ENCODE results near the gene FAM83C. TPM values are rescaled to one million over a fixed set of nuclear protein-coding genes. Genes with fewer than 3 reads are reported as not detected.

FAM83C gene
- polyA plus RNA-seq, 2 of the 4 experiments (the other 2 are of a cell fraction): not detected

GRCh38 chr20:35260426-35260825 lies 31.8 kb downstream of the FAM83C start:
- Histone ChIP-seq H3K27ac (peak overlapping the region; percentile 93 to 97), H3K4me1 (peaks cover 77% of the 10 kb centered on the region), H3K9me3 (no peaks in the 10 kb centered on the region), H3K4me2 (peak overlapping the region; percentile 67; the same call in 2 of the 3 replicates), H3K4me3 (no peak overlapping the region)
- ChIA-PET POLR2A (no interaction called here), CTCF (interaction anchor here (0.9 to 3.7 kb wide), 7 partner anchors 9 to 386 kb away, joined by 3 to 26 read pairs (median 4); partner anchors contain the start of genes EDEM2 and TRPC4AP)
- 100% methylated on average over 5 of the region's 6 CpGs for WGBS (ENCODE audit: missing lambda C conversion rate)
- no peak for TF ChIP-seq ESRRA (IDR thresholded peaks at IDR 0.05; ENCODE audit: borderline replicate concordance, low read length)
- no peak for TF ChIP-seq HMGXB4 (CRISPR knock-in tag; IDR thresholded peaks at IDR 0.05; ENCODE audit: borderline replicate concordance)
- TF ChIP-seq HOXB5 (CRISPR knock-in tag; IDR thresholded peaks at IDR 0.05): no peak
- TF ChIP-seq SREBF2 (IDR thresholded peaks at IDR 0.05): no peak
- TF ChIP-seq ELK1 (IDR thresholded peaks at IDR 0.05; ENCODE audit: low read depth, low read length): no peak
- no peak for TF ChIP-seq CTCF (IDR thresholded peaks at IDR 0.05)
- TF ChIP-seq POLR2AphosphoS2 (conservative IDR thresholded peaks at IDR 0.05; ENCODE audit: low read length): no peak
- TF ChIP-seq RCOR1 (IDR thresholded peaks at IDR 0.05; ENCODE audit: low read depth, low read length): no peak
- TF ChIP-seq PBX3 (IDR thresholded peaks at IDR 0.05): no peak
- TF ChIP-seq KDM1A (IDR thresholded peaks at IDR 0.05; ENCODE audit: low read depth): no peak
- no peak for TF ChIP-seq HEYL (CRISPR knock-in tag; IDR thresholded peaks at IDR 0.05)
- no peak for TF ChIP-seq RAD21 (conservative IDR thresholded peaks at IDR 0.05 in 1 of 2, IDR thresholded peaks at IDR 0.05 in 1 of 2)
- TF ChIP-seq CHD2 (IDR thresholded peaks at IDR 0.05; ENCODE audit: low read length, partially characterized antibody): no peak
- TF ChIP-seq HOXB13 (CRISPR knock-in tag; IDR thresholded peaks at IDR 0.05; ENCODE audit: low read depth): no peak
- TF ChIP-seq MAZ (IDR thresholded peaks at IDR 0.05; ENCODE audit: borderline replicate concordance, low read depth, low read length): no peak
- no peak for TF ChIP-seq HDAC2 (IDR thresholded peaks at IDR 0.05)
- no peak for TF ChIP-seq FOSB (CRISPR knock-in tag; IDR thresholded peaks at IDR 0.05)
- TF ChIP-seq MYC (IDR thresholded peaks at IDR 0.05; ENCODE audit: borderline replicate concordance, low read length): no peak
- ATAC-seq: no peak
- no peak for DNase-seq (ENCODE audit: low read depth in 1 of 2, low spot score in 1 of 2)
- FAIRE-seq: no peak

- peak; percentile 56 for FAIRE-seq
- H3K4me2 ChIP-seq: peak overlapping the region; percentile 64
- WGBS (ENCODE audit: missing lambda C conversion rate): 35% methylated on average over 8 of the region's 8 CpGs
- no peak overlapping the region for H3K4me3 ChIP-seq
- CTCF ChIA-PET: interaction anchor here (0.6 to 2.1 kb wide), 6 partner anchors 11 to 344 kb away, joined by 3 to 7 read pairs (median 4); no protein-coding TSS in a partner anchor
- peaks cover 69% of the 10 kb centered on the region for H3K4me1 ChIP-seq
- no peaks in the 10 kb centered on the region for H3K9me3 ChIP-seq
- peak; percentile 91 for TF ChIP-seq GATA3 (IDR thresholded peaks at IDR 0.05; ENCODE audit: borderline replicate concordance)
- TF ChIP-seq BCL3 (IDR thresholded peaks at IDR 0.05): 0 out of 3 replicates have a peak, but pooled peaks have one; percentile 46
- TF ChIP-seq MAZ (IDR thresholded peaks at IDR 0.05; ENCODE audit: borderline replicate concordance, low read depth, low read length): no peak
- TF ChIP-seq REST (IDR thresholded peaks at IDR 0.05): 0 out of 2 replicates have a peak, but pooled peaks have one; percentile 9
- TF ChIP-seq SMC3 (IDR thresholded peaks at IDR 0.05): 0 out of 3 replicates have a peak, but pooled peaks have one; percentile 11
- peak in 1 of 2 experiments; percentile 63; a peak in 1 of 5 replicates for TF ChIP-seq EP300 (IDR thresholded peaks at IDR 0.05)
- POLR2A ChIA-PET: interaction anchor here (0.6 to 0.8 kb wide), 2 partner anchors 21 to 161 kb away, joined by 5 to 7 read pairs; partner anchors contain the start of gene MMP24OS
- H3K27ac ChIP-seq: peak overlapping the region; percentile 93 to 97
- peak in 1 of 2 experiments; percentile 81 for DNase-seq (ENCODE audit: low read depth in 1 of 2, low spot score in 1 of 2)
- ATAC-seq: peak; percentile 36 to 76
Measured at GRCh38 chr20:35257175-35257909, 34.9 kb downstream of the FAM83C start.

Data from A549 (cell line).